Measurements from ENCODE around the gene ZNF530.

DNA sequence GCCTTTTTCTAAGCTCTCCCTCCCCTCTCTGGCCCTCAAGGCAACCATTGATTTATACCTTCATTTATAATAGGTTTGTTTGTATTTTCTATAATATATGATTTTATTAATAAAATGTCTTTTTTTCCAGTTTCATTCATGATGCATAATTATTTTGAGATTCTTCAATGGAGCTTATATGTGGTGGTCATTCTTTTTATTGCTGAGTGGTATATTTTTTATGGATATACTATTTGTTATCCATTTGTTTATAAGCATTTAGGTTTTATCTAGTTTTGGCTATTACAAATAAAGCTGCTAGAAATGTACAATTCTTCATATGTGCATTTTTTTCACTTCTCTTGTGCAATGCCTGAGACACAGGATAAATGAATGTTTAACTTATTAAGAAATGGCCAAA lies 44.0 kb downstream of the ZNF530 start:
- TF ChIP-seq, protein P1, sequence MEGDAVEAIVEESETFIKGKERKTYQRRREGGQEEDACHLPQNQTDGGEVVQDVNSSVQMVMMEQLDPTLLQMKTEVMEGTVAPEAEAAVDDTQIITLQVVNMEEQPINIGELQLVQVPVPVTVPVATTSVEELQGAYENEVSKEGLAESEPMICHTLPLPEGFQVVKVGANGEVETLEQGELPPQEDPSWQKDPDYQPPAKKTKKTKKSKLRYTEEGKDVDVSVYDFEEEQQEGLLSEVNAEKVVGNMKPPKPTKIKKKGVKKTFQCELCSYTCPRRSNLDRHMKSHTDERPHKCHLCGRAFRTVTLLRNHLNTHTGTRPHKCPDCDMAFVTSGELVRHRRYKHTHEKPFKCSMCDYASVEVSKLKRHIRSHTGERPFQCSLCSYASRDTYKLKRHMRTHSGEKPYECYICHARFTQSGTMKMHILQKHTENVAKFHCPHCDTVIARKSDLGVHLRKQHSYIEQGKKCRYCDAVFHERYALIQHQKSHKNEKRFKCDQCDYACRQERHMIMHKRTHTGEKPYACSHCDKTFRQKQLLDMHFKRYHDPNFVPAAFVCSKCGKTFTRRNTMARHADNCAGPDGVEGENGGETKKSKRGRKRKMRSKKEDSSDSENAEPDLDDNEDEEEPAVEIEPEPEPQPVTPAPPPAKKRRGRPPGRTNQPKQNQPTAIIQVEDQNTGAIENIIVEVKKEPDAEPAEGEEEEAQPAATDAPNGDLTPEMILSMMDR (IDR thresholded peaks at IDR 0.05 in 2 of 3, conservative IDR thresholded peaks at IDR 0.05 in 1 of 3; ENCODE audit: borderline replicate concordance in 1 of 3, insufficient read depth in 1 of 3, low read depth in 2 of 3, low read length in 2 of 3), result no peak
- TF ChIP-seq POLR2A (IDR thresholded peaks at IDR 0.05; ENCODE audit: borderline replicate concordance, extremely low read depth, insufficient read depth, insufficient read length), result no peak

Measured in HCT116 (cell line).